K562 (cell line): ENCODE measurements around the gene SMG6. TPM values are rescaled to one million over a fixed set of nuclear protein-coding genes. Genes with fewer than 3 reads are reported as not detected.

Experiments
- ATAC-seq: fragments of 200-7000 bp; cut with Tn5 transposase; 3 replicates; pipeline ENCODE4 v1.9.1; 2020; ENCODE audit warnings: moderate library complexity
- BruUV-seq: library from RNA; stranded (reverse); fragments of 400-500 nt; replicated peaks from 2 replicates; lab custom pipeline; 2021; lab: Mats Ljungman, UMichigan
- CTCF ChIA-PET: fragments of 300-600 bp; formaldehyde crosslinking; extraction: SDS; loops from one replicate; lab custom pipeline; 2021; ENCODE audit warnings: low intra/inter-chr PET ratio; lab: Yijun Ruan, JAX
- POLR2A ChIA-PET: fragments of 300-600, 350-650 bp; sonication (Branson Sonifier 250); formaldehyde crosslinking; extraction: SDS; loops from one replicate; lab custom pipeline; 2021; ENCODE audit warnings: antibody characterized with exemption, inconsistent platforms; lab: Yijun Ruan, JAX
- DNase-seq, 4 experiments: peaks; one replicate each; pipeline versions ENCODE4 v3.0.0 to v3.0.0-alpha.2; 2011 to 2018; ENCODE audit warnings: low spot score in 3 of 4, mixed read lengths in 3 of 4; ENCODE audit errors: extremely low read depth in 1 of 4
- FAIRE-seq: peaks from 2 replicates; lab custom pipeline; 2011; peaks lifted over from hg19 to GRCh38; lab: Jason Lieb, UNC
- H2AFZ ChIP-seq: 2 replicates; pipeline ENCODE4 v1.6.0; 2011; ENCODE audit warnings: low read depth, low read length, control low read depth, inconsistent platforms
- H3K27ac ChIP-seq: fragments of 200-600 bp; 3 replicates; pipeline ENCODE4 v1.8.0; 2011; ENCODE audit warnings: low read depth, mild to moderate bottlenecking, control low read depth, inconsistent platforms, low read length, moderate library complexity, mixed read lengths; ENCODE audit errors: extremely low read depth
- H3K27me3 ChIP-seq, 2 experiments: fragments of 300-600 bp in 1 of 2; 2 replicates in 1 of 2; 3 replicates in 1 of 2; pipeline versions ENCODE4 v1.6.0 to v1.8.0; 2011; ENCODE audit warnings: inconsistent platforms in 2 of 2, low read length in 2 of 2, mild to moderate bottlenecking in 1 of 2, mixed read lengths in 1 of 2, moderate library complexity in 1 of 2; ENCODE audit not compliant: control insufficient read depth in 2 of 2, insufficient read depth in 2 of 2
- H3K36me3 ChIP-seq: fragments of 300-600 bp; 3 replicates; pipeline ENCODE4 v1.8.0; 2011; ENCODE audit warnings: mild to moderate bottlenecking, low read length, inconsistent platforms; ENCODE audit not compliant: control insufficient read depth, insufficient read depth
- H3K4me1 ChIP-seq, 2 experiments: fragments of 200-600 bp in 1 of 2; replicated peaks in 1 of 2; 2 replicates in 1 of 2; 3 replicates in 1 of 2; pipeline versions ENCODE4 v1.5.1 to v1.8.0; 2011; ENCODE audit warnings: inconsistent platforms in 2 of 2, low read length in 2 of 2, mild to moderate bottlenecking in 1 of 2, mixed read lengths in 1 of 2, moderate library complexity in 1 of 2; ENCODE audit not compliant: control insufficient read depth in 2 of 2, insufficient read depth in 2 of 2
- H3K4me2 ChIP-seq: 2 replicates; pipeline ENCODE4 v1.6.1; 2011; ENCODE audit warnings: low read length, control low read depth, inconsistent platforms, mixed read lengths; ENCODE audit not compliant: insufficient read depth
- H3K4me3 ChIP-seq: fragments of 200-600 bp; sonication (generic), shearing (Covaris generic); 2 replicates; pipeline ENCODE4 v1.5.1; 2016; ENCODE audit warnings: control low read depth, inconsistent platforms
- H3K79me2 ChIP-seq: fragments of 200-600 bp; 3 replicates; pipeline ENCODE4 v1.8.0; 2011; ENCODE audit warnings: low read length, inconsistent platforms; ENCODE audit not compliant: control insufficient read depth, insufficient read depth
- H3K9ac ChIP-seq, 2 experiments: 2 replicates each; pipeline versions ENCODE4 v1.6.0 to v1.6.1; 2011; ENCODE audit warnings: low read depth in 2 of 2, low read length in 2 of 2, control low read depth in 1 of 2, inconsistent platforms in 1 of 2, mild to moderate bottlenecking in 1 of 2, mixed read lengths in 1 of 2; ENCODE audit not compliant: insufficient read depth in 1 of 2
- H3K9me1 ChIP-seq: one replicate; pipeline ENCODE4 v1.6.0; 2011; ENCODE audit warnings: inconsistent platforms, mild to moderate bottlenecking, low read length, moderate library complexity; ENCODE audit not compliant: control insufficient read depth, insufficient read depth
- H3K9me3 ChIP-seq: replicated peaks from 2 replicates; pipeline ENCODE4 v1.5.1; 2011; ENCODE audit warnings: low read depth, low read length, inconsistent platforms; ENCODE audit not compliant: control insufficient read depth, insufficient read depth
- H4K20me1 ChIP-seq: replicated peaks from 2 replicates; pipeline ENCODE4 v1.6.1; 2011; ENCODE audit warnings: low read length, inconsistent platforms, mixed read lengths; ENCODE audit not compliant: control insufficient read depth, insufficient read depth
- ATF3 ChIP-seq, 2 experiments: fragments of 450-650 bp in 1 of 2; sonication (generic) in 1 of 2; formaldehyde crosslinking in 1 of 2; IDR thresholded peaks in 1 of 2; conservative IDR thresholded peaks in 1 of 2; 2 replicates each; pipeline versions ENCODE4 v1.6.1 to v1.8.1; 2016 to 2023; ENCODE audit warnings: mild to moderate bottlenecking in 2 of 2, moderate library complexity in 2 of 2, inconsistent platforms in 1 of 2, missing genetic modification reagents in 1 of 2
- DIDO1 ChIP-seq: fragments of 450-650 bp; IDR thresholded peaks from 2 replicates; pipeline ENCODE4 v1.6.1; 2016; ENCODE audit warnings: low read depth, missing biosample characterization, missing genetic modification characterization
- KLF1 ChIP-seq: fragments of 450-650 bp; IDR thresholded peaks from 2 replicates; pipeline ENCODE4 v1.6.1; 2016; ENCODE audit warnings: missing genetic modification characterization, missing compliant biosample characterization
- NCOA6 ChIP-seq: fragments of 450-650 bp; IDR thresholded peaks from 2 replicates; pipeline ENCODE4 v1.6.1; 2017; ENCODE audit warnings: mild to moderate bottlenecking
- POLR2H ChIP-seq: IDR thresholded peaks from 2 replicates; pipeline ENCODE4 v1.6.1; 2016; ENCODE audit warnings: missing genetic modification characterization, low read depth, mild to moderate bottlenecking, control low read depth, missing compliant biosample characterization, moderate library complexity
- UBTF ChIP-seq, 2 experiments: IDR thresholded peaks; 2 replicates each; pipeline ENCODE4 v1.6.1; 2012; ENCODE audit warnings: improper control_type of control experiment in 2 of 2, low read depth in 2 of 2, low read length in 2 of 2, borderline replicate concordance in 1 of 2
- WGBS: fragments of 100-300 bp; shearing (Covaris generic); methylation state at CpG from one replicate; pipeline ENCODE4 v1.1.6; 2016; ENCODE audit warnings: low coverage, mixed read lengths; ENCODE audit not compliant: insufficient coverage; ENCODE audit errors: missing lambda C conversion rate; 5-methylcytosine and 5-hydroxymethylcytosine counted together
- in situ Hi-C: fragments of 300-500 bp; cut with MboI; formaldehyde crosslinking; loops from 4 replicates; pipeline ENCODE4 v1.15.0; 2018; ENCODE audit warnings: inconsistent platforms, mixed read lengths
- intact Hi-C: fragments of 100-400 bp; cut with micrococcal nuclease; formaldehyde crosslinking; loops from 2 replicates; pipeline ENCODE4 v1.14.2; 2022
- polyA plus RNA-seq, 8 experiments: library from polyadenylated mRNA; depleted of rRNA in 4 of 8; stranded (reverse) in 5 of 8; unstranded in 3 of 8; fragments of >200 nt; fragmentation: Nextera tagmentation in 2 of 8; fragmentation: Illumina TruSeq in 1 of 8; extraction: Ambion mirVana in 2 of 8; extraction: Trizol in 1 of 8; gene quantifications; 2 replicates each; pipeline versions ENCODE4 v1.2.1 to v1.2.3, GENCODE V29; 2011 to 2014; ENCODE audit warnings: inconsistent platforms in 1 of 8, missing spikeins in 1 of 8
- total RNA-seq, 7 experiments: library from RNA; depleted of rRNA in 6 of 7; stranded (reverse); fragments of >200 nt in 6 of 7; fragmentation: Illumina TruSeq in 2 of 7; extraction: Trizol in 2 of 7; gene quantifications; 2 replicates each; pipeline versions ENCODE4 v1.2.1 to v1.2.3, GENCODE V29; 2011 to 2021; ENCODE audit warnings: low replicate concordance in 1 of 7

SMG6 gene
- total and polyA plus RNA-seq, 9 of the 15 experiments (the other 6 are each of a cell fraction or from before 2014, with no cell fraction given) = 0.44 to 13.9 (median 6.0) TPM

- no peak overlapping the region for H3K4me3 ChIP-seq
- ChIA-PET CTCF (interaction anchor here (0.7 kb wide), 1 partner anchor 8 kb away, joined by 7 read pairs; no protein-coding TSS in a partner anchor), POLR2A (no interaction called here)
- 60% methylated on average over 5 of the region's 6 CpGs for WGBS
- H3K27me3 ChIP-seq = no peaks in the 10 kb centered on the region
- no peaks in the 10 kb centered on the region for H3K9me3 ChIP-seq
- DNase-seq (no peak), FAIRE-seq (no peak)
- H3K4me1 ChIP-seq = no peaks in the 10 kb centered on the region
- H4K20me1 ChIP-seq = no peaks in the 10 kb centered on the region
- H3K9ac ChIP-seq = no peak overlapping the region
- BruUV-seq = no TSS peak
- H3K27ac ChIP-seq = no peak overlapping the region
- H2AFZ ChIP-seq = no peak overlapping the region
- H3K79me2 ChIP-seq = no peaks in the 10 kb centered on the region
- H3K9me1 ChIP-seq = no peaks in the 10 kb centered on the region
- no peak for TF ChIP-seq POLR2H (tag)
- no peak for TF ChIP-seq NCOA6
- TF ChIP-seq UBTF (IDR thresholded peaks at IDR 0.05; ENCODE audit: borderline replicate concordance in 1 of 2, low read depth in 2 of 2, low read length in 2 of 2) = no peak
- TF ChIP-seq DIDO1 (tag) = no peak
- no peak for TF ChIP-seq ATF3 (IDR thresholded peaks at IDR 0.05)
- TF ChIP-seq ATF3 (CRISPR knock-in tag; conservative IDR thresholded peaks at IDR 0.05) = no peak
- TF ChIP-seq KLF1 = no peak
- TF ChIP-seq, all 486 proteins: peak for 0
- no peak overlapping the region for H3K4me2 ChIP-seq
- H3K36me3 ChIP-seq = peaks cover 8% of the 10 kb centered on the region; the same call in 2 of the 3 replicates
- intact Hi-C loops (no loop called here), in situ Hi-C loops (no loop called here)
- no peak for ATAC-seq
Observed at GRCh38 chr17:2151358-2152033, 152.1 kb downstream of the SMG6 start.
